Progenitor cell of endocrine pancreas (in vitro differentiated cells): ENCODE results near the gene RUNX2. TPM values are rescaled to one million over a fixed set of nuclear protein-coding genes. Genes with fewer than 3 reads are reported as not detected.

Experiments used
- DNase-seq: peaks from one replicate; pipeline ENCODE4 v3.0.0; 2021; ENCODE audit warnings: low spot score; ENCODE audit not compliant: unreplicated experiment
- H3K27ac Mint-ChIP-seq: 2 replicates; pipeline ENCODE4 v1.8.0; 2021; ENCODE audit warnings: mild to moderate bottlenecking, moderate library complexity, mixed read lengths
- H3K27me3 Mint-ChIP-seq: 2 replicates; pipeline ENCODE4 v1.8.0; 2021; ENCODE audit warnings: mixed read lengths
- H3K36me3 Mint-ChIP-seq: 2 replicates; pipeline ENCODE4 v1.8.0; 2022; ENCODE audit warnings: mixed read lengths; ENCODE audit not compliant: insufficient read depth
- H3K4me1 Mint-ChIP-seq: 2 replicates; pipeline ENCODE4 v1.8.0; 2021; ENCODE audit warnings: low read depth, mixed read lengths
- H3K4me3 Mint-ChIP-seq: 2 replicates; pipeline ENCODE4 v1.8.0; 2021; ENCODE audit warnings: low read depth, mild to moderate bottlenecking, moderate library complexity, mixed read lengths
- H3K9me3 Mint-ChIP-seq: 2 replicates; pipeline ENCODE4 v1.8.0; 2021; ENCODE audit warnings: low read depth, mixed read lengths
- CTCF ChIP-seq: fragments of 200-600 bp; sonication (generic); IDR thresholded peaks from one replicate; pipeline ENCODE4 v1.5.0; 2021; ENCODE audit warnings: antibody characterized with exemption, mild to moderate bottlenecking; ENCODE audit not compliant: unreplicated experiment
- total RNA-seq: library from RNA; stranded (reverse); gene quantifications from 2 replicates; pipeline ENCODE4 v1.2.1, GENCODE V29; 2021

The RUNX2 gene
- total RNA-seq, 1 donor from 2014 or later: 0.46 TPM

GRCh38 chr6:45664707-45665106 is 336.6 kb downstream of the RUNX2 start:
- Mint-ChIP-seq H3K27ac (no peak overlapping the region), H3K27me3 (peaks cover 76% of the 10 kb centered on the region), H3K4me3 (no peak overlapping the region), H3K9me3 (no peaks in the 10 kb centered on the region), H3K4me1 (peaks cover 4% of the 10 kb centered on the region), H3K36me3 (no peaks in the 10 kb centered on the region)
- no peak for DNase-seq
- no peak for TF ChIP-seq CTCF

GRCh38 chr6:45665859-45666258 is 337.7 kb downstream of the RUNX2 start:
- Mint-ChIP-seq H3K9me3 (no peaks in the 10 kb centered on the region), H3K27me3 (peaks cover 64% of the 10 kb centered on the region), H3K36me3 (no peaks in the 10 kb centered on the region), H3K4me1 (peaks cover 4% of the 10 kb centered on the region), H3K27ac (no peak overlapping the region), H3K4me3 (no peak overlapping the region)
- no peak for TF ChIP-seq CTCF
- DNase-seq: no peak

- Mint-ChIP-seq H3K27me3 (peaks cover 55% of the 10 kb centered on the region), H3K4me1 (peaks cover 4% of the 10 kb centered on the region), H3K36me3 (no peaks in the 10 kb centered on the region), H3K9me3 (no peaks in the 10 kb centered on the region), H3K4me3 (no peak overlapping the region), H3K27ac (no peak overlapping the region)
- DNase-seq: no peak
- no peak for TF ChIP-seq CTCF
These were observed 338.7 kb downstream of the RUNX2 start for GRCh38 chr6:45666846-45667245.

GRCh38 chr6:45667300-45667699 is 339.2 kb downstream of the RUNX2 start:
- Mint-ChIP-seq H3K27ac (no peak overlapping the region), H3K36me3 (no peaks in the 10 kb centered on the region), H3K4me1 (peaks cover 4% of the 10 kb centered on the region), H3K27me3 (peaks cover 50% of the 10 kb centered on the region), H3K9me3 (no peaks in the 10 kb centered on the region), H3K4me3 (no peak overlapping the region)
- DNase-seq: no peak
- TF ChIP-seq CTCF: no peak

- H3K9me3 Mint-ChIP-seq: no peaks in the 10 kb centered on the region
- no peak overlapping the region for H3K27ac Mint-ChIP-seq
- H3K36me3 Mint-ChIP-seq: no peaks in the 10 kb centered on the region
- no peak for TF ChIP-seq CTCF
- no peak for DNase-seq
- no peak overlapping the region for H3K4me3 Mint-ChIP-seq
- H3K4me1 Mint-ChIP-seq: peaks cover 4% of the 10 kb centered on the region
- H3K27me3 Mint-ChIP-seq: peaks cover 45% of the 10 kb centered on the region
These were observed 339.6 kb downstream of the RUNX2 start for GRCh38 chr6:45667766-45668165.
